ENCODE measurements around the gene DCST1.

DCST1 gene

GRCh38 chr1:155057104-155057503 is 23.5 kb downstream of the DCST1 start:
- no peak for DNase-seq

GRCh38 chr1:155057788-155058211 is 24.2 kb downstream of the DCST1 start:
- no peak for DNase-seq

DNA sequence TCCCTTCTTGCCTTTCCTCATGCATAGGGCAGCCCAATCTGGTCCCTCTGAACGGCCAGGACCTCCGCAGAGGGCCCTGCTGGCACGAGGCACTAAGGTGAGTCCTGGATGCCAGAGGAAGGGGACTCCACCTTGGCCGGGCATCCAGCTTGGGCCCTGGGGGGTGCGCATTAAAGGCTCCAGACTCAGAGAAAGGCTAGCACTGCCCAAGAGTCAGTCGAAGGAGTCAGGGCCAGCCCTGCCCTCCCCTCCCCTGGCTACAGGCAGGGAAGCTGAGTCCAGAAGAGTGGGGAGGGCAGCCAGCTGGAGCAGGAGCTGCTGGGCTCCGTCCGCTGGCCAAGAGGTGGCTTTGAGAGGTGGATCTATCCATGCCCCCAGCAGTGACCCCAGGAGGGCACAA is 27.1 kb downstream of the DCST1 start:
- DNase-seq: no peak

DNA sequence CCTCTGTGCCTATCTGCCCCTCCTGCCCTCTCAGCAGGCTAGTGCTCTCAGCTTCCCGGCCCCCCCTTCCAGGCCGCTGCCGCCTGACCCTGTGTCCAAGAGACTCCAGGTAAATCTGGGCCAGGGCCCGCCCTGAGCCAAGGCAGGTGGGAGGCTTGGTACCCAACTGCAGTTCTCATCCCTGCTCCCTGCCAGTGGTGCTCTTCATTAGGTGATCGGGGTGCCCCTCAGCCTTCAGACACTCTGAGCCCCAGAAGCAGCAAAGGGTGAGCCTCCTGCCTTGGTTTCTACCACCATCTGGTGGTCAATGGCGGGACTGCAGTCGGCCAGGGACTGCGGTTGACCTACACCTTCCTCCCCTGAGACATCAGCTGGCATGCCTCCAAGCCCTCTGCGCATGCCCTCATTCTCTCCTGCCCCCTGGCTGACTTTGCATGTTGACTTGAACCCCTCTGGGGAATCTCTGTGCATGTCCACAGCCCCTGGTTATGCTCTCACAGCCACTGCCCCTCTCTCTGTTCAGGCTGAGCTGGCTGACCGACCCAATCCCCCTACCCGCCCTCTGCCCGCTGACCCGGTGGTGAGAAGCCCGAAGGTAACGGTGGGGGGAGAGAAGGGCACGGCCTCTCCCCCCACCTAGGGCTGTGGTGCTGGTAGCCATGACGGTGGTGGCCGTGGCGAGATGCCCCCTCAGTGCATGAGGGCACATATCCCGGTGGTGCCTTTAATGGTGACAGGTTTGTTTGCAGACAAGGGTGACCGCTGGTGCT is 27.9 kb downstream of the DCST1 start:
- peak; percentile 88 to 97 for DNase-seq

DNA sequence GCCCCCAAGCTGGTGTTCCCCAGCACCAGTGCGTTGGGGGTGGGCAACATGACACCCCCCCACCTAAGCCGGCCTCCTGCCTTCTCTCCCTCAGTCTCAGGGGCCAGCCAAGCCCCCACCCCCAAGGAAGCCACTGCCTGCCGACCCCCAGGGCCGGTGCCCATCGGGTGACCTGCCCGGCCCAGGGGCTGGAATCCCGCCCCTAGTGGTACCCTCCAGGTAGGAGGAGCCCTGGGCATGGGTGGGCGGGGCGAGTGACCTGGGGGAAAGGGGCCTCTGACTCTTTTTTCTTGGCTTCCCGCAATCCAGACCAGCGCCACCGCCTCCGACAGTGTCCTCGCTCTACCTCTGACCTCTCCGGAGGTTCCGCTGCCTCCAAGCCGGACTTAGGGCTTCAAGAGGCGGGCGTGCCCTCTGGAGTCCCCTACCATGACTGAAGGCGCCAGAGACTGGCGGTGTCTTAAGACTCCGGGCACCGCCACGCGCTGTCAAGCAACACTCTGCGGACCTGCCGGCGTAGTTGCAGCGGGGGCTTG is 28.6 kb downstream of the DCST1 start:
- no peak for DNase-seq

DNA sequence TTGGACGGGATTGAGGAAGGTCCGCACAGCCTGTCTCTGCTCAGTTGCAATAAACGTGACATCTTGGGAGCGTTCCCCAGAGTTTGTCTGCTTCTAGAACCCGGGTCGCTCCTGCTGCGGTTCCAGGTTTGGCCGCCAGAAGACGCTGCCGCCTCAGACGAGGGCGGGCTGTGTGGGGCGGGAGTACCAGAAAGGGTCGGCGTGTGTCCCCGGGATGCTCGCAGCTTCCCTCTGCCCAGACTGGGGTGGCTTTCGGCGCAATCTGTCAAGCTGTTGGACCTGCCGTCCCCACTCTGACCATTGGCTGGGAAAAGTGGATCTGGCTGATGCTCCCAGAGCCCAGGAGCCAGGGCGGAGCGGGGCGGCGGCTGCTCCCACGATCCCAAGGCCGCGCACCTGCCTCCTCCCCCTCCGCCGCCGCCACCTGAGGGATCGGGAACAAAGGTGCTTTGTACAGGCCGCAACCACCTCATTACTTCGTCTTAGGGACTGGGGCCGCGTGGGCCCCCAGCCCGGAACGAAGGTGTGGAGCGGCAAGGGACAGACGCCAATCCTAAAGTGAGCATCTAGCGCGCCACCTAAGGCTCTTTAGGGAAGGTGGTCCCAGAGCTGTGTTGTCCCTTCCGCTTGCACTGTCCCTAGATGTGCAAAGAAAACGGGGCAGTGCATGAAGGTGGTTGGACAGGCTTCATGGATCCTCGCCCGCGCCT is 29.2 kb downstream of the DCST1 start:
- DNase-seq: peak; percentile 66 to 75

DNA sequence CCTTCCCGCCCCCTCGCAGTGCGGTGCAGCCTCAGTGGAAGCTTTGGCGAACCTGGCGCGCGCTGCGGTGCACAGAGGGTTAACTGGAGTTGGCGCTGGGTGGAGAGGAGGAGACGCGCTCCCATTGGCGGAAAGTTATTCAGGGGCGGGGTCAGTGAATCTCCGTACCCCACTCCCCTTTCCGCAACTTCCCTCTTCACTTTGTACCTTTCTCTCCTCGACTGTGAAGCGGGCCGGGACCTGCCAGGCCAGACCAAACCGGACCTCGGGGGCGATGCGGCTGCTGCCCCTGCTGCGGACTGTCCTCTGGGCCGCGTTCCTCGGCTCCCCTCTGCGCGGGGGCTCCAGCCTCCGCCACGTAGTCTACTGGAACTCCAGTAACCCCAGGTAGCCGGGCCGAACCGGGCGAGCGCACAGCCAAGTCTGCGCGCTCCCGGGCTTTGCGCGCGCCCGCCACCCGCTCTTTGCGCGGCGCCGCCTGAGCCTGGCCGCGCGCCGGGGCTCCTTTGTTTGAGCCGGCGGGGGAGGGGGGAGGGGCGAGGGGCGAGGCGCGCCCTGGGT is 30.0 kb downstream of the DCST1 start, which contains the start of gene EFNA4:
Gene EFNA4 (plus strand): TSS at position 191 of the 561 bp plus-strand sequence. CDS start 84 bp downstream, at position 275.
- DNase-seq: peak; percentile 81 to 83

GRCh38 chr1:155064111-155064831 is 30.6 kb downstream of the DCST1 start:
- no peak for DNase-seq

DNA sequence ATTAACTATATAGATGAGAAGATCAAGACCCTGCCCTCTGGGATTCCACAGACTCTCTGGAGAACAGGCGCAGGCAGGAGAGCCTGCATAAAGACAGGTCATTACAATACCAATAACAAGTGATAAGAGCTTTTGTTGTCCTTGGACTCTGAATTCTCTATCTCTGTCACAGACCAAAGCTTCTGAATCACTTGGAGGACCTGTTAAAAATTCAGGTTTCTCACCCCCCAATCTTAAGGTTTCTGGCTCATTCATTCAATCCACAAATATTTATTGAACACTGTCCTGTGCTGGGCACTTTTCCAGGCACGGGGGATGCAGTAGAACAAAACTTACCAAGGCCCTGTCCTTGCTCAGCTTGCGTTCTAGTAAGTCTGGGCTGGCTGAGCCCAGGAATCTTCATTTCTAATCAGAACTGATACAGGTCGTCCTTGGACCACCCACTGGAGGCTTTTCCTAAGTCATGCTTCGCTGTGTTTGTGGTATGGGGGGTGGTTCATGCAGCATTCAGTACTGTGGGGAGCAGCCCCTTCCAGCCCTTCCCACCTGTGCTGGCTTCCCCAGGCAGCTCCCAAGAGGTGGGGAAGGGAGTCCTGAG is 31.3 kb downstream of the DCST1 start:
- no peak for DNase-seq

- DNase-seq: no peak
Measured at GRCh38 chr1:155066777-155067176, 33.2 kb downstream of the DCST1 start.

GRCh38 chr1:155068599-155068998 is 35.0 kb downstream of the DCST1 start:
- DNase-seq: no peak

DNA sequence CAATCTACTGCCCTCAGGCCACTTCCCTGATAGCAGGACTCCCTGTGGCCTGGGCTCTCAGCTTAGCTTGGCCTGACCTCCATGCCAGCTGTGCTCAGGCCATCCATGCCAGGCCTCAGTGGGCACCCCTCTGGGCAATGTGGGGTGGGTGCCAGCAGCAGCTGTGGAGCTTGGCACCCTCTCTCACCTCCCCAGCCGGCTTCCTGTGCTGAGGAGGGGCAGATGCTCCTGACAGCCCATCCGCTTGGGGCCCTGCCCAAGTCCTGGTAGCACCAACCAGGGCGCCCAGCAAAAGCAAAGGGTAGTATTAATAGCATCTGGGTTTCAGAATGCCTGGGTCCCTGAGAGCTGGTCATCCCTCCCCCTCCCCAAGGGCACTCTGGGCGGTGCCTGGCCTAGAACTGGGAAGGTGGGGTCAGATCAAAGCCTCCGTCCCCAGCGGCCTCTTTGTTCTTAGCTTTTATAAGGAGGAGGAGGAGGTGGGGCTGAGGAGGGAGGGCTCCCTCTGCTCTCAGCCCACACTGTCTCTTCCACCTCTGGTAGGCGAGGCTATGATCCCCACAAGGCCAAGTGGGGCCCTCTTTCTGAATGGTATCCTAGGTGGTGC is 36.0 kb downstream of the DCST1 start:
- no peak for DNase-seq

- DNase-seq: no peak
Measured at GRCh38 chr1:155070158-155070621, 36.6 kb downstream of the DCST1 start.

GRCh38 chr1:155070721-155071569 is 37.3 kb downstream of the DCST1 start:
- peak; percentile 54 to 66 for DNase-seq

DNA sequence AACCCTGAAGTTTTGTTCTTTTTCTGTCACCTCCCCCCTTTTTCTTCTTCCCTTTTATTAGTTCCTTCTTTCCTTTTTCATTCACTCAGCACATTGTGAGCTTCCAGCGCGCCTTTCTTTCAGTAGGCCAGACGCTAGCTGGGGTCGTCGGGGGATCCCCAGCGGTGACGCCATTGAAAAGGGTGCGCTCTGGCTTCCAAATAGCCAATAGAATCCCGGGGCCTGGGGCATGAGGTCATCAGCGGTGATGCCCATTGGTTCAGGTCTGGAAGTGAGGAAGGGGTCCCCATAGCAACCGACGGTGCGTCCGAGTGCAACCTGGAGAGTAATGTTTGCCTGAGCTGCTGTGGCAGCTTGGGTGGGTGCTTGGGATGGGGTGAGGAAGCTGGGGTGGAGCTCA is 38.1 kb downstream of the DCST1 start:
- no peak for DNase-seq

DNA sequence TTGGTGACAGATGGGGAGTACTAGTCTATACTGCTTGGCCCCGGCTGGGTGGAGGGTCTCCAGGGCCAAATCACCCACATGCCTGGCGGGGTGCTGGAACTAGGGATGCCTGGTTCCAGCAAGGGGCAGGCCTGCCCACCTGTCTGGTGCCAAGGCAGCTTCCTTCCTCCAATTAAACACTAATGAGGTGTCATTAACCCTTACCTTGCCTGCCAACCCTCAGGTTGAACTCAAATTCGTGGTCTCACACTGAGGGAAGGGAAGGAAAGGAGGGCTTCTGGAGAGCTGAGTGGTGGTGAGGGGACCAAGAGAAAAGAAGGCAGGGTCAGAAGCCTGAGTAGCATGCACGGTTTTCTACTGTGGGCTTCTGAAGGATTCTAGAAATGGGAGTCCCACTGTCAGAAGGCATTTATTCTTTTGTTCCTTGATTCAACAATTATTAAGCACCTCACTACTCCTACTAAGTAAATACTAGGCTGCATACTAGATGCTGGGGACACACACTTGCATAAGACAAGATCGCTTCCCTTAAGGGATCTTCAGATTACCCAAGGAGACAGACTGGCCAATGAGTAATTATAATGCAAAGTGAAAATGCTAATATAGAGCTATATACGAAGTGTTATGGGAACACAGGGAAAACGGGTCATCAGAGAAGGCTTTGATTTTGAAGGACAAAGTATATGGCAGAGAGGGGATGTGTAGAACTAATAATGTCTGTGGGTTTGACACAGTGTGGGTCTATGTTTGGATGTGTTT is 39.1 kb downstream of the DCST1 start:
- no peak for DNase-seq

- no peak for DNase-seq
Measured at GRCh38 chr1:155073377-155074242, 40.0 kb downstream of the DCST1 start.

DNA sequence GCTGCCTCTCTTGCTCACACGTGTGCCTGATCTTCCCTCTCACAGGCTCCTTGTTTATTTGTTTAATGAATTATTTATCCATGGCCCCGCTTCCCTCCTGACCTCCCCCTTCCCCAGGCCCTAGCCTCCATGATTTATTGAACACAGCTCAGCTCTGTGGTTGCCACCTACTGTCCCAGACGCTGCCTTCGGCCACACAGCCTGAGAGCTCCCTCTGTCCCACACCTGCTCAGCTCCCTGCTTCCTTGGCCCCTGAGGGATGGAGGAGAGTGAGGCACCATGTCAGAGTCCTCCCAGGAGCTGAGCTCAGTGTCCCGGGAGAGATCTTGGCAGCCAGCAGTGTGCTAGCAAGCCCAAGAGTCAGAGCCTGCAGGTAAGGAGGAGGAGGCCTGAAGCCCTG is 41.9 kb downstream of the DCST1 start:
- no peak for DNase-seq

DNA sequence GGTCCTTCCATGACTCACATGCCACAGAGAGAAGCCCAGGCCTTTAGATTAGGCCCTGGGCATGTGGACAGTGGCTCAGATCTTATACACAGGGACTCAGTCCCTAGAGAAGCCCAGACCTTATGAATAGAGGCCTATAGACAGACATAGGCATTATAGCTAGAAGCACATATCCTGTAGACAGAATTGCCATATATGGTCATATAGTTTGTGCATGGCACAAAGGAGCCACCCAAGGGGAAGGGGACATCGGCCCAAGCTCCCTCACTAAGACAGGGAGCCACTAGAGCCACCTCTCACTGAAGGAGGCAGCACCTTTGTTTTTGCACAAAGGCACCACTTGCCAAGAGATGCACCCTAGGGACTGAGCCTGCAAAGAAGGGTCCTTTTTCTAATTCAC is 42.7 kb downstream of the DCST1 start:
- no peak for DNase-seq
